Ectodermal cell (in vitro differentiated cells): ENCODE measurements around the gene SLC35F2.

Experiments used
- H3K27ac ChIP-seq: 2 replicates; pipeline ENCODE4 v1.7.0; 2013; ENCODE audit warnings: mild to moderate bottlenecking, low read depth, low read length; ENCODE audit not compliant: insufficient read depth, poor library complexity, severe bottlenecking
- H3K27me3 ChIP-seq: 2 replicates; pipeline ENCODE4 v1.7.0; 2013; ENCODE audit warnings: mild to moderate bottlenecking, low read length; ENCODE audit not compliant: insufficient read depth, control insufficient read depth, poor library complexity, severe bottlenecking
- H3K36me3 ChIP-seq: one replicate; pipeline ENCODE4 v1.7.0; 2013; ENCODE audit warnings: low read length; ENCODE audit not compliant: control insufficient read depth, insufficient read depth
- H3K4me1 ChIP-seq: one replicate; pipeline ENCODE4 v1.7.0; 2013; ENCODE audit warnings: low read length; ENCODE audit not compliant: control insufficient read depth, insufficient read depth
- H3K4me3 ChIP-seq: 2 replicates; pipeline ENCODE4 v1.7.0; 2013; ENCODE audit warnings: low read depth, low read length, control low read depth; ENCODE audit not compliant: insufficient read depth
- H3K9me3 ChIP-seq: 2 replicates; pipeline ENCODE4 v1.7.0; 2013; ENCODE audit warnings: mild to moderate bottlenecking, low read length, moderate library complexity; ENCODE audit not compliant: control insufficient read depth
- WGBS, 2 experiments: methylation state at CpG; one replicate each; pipeline ENCODE4 v1.1.7; 2013; ENCODE audit warnings: missing lambda C conversion rate in 2 of 2; 5-methylcytosine and 5-hydroxymethylcytosine counted together

SLC35F2 gene

DNA sequence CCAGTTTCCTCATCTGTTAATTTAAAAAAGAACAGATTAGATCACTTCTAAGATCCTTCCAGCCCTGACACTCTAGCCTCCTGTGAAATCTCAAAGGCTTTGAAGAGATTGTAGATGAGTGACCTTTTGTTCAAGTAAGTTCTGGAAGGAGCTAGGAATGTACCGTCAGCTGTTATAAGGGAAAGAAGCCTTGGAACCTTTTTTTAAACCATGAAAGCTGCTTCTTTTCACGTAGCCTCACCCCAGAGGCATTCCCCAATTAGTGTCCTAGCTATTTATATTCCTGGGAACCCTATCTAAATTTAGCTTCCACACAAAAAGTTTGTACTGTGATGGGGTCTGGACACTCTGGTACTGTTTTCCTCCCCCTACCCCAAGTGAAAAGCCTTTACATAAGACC is 111.0 kb downstream of the SLC35F2 start:
- Histone ChIP-seq H3K36me3 (no peaks in the 10 kb centered on the region), H3K4me1 (peaks cover 2% of the 10 kb centered on the region), H3K4me3 (no peak overlapping the region), H3K27ac (no peak overlapping the region), H3K27me3 (no peaks in the 10 kb centered on the region), H3K9me3 (no peaks in the 10 kb centered on the region)
- WGBS, 2 experiments, result 63 to 68% methylated on average over 2 of the region's 2 CpGs

GRCh38 chr11:107744736-107745135 is 113.9 kb downstream of the SLC35F2 start:
- peaks cover 2% of the 10 kb centered on the region for H3K4me1 ChIP-seq
- H3K9me3 ChIP-seq, result no peaks in the 10 kb centered on the region
- no peaks in the 10 kb centered on the region for H3K27me3 ChIP-seq
- no peak overlapping the region for H3K27ac ChIP-seq
- WGBS, 2 experiments, result 74 to 82% methylated on average over 3 of the region's 3 CpGs
- H3K4me3 ChIP-seq, result no peak overlapping the region
- H3K36me3 ChIP-seq, result no peaks in the 10 kb centered on the region

DNA sequence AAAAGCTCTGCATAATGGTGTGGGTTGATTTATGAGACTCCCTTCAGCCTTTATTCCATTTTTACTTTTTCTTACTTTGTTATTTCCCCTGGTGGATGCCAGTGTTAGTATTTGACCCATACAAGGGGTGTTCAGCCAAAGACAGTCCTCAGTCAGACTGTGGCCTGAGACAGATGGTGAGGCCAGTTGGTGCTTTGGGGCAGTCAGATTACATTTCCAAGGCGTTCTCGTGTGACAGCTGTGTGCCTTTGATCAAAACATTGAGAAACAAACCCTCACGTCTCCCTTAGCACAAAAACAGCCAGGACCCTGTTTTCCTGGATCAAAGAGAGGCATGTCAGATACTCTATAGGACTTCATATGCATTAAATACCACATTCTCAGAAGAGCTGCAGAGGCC is 115.4 kb downstream of the SLC35F2 start:
- no peak overlapping the region for H3K4me3 ChIP-seq
- no peak overlapping the region for H3K27ac ChIP-seq
- no peaks in the 10 kb centered on the region for H3K36me3 ChIP-seq
- peaks cover 2% of the 10 kb centered on the region for H3K4me1 ChIP-seq
- 54 to 67% methylated on average over 3 of the region's 3 CpGs for WGBS, 2 experiments
- H3K27me3 ChIP-seq, result no peaks in the 10 kb centered on the region
- no peaks in the 10 kb centered on the region for H3K9me3 ChIP-seq

DNA sequence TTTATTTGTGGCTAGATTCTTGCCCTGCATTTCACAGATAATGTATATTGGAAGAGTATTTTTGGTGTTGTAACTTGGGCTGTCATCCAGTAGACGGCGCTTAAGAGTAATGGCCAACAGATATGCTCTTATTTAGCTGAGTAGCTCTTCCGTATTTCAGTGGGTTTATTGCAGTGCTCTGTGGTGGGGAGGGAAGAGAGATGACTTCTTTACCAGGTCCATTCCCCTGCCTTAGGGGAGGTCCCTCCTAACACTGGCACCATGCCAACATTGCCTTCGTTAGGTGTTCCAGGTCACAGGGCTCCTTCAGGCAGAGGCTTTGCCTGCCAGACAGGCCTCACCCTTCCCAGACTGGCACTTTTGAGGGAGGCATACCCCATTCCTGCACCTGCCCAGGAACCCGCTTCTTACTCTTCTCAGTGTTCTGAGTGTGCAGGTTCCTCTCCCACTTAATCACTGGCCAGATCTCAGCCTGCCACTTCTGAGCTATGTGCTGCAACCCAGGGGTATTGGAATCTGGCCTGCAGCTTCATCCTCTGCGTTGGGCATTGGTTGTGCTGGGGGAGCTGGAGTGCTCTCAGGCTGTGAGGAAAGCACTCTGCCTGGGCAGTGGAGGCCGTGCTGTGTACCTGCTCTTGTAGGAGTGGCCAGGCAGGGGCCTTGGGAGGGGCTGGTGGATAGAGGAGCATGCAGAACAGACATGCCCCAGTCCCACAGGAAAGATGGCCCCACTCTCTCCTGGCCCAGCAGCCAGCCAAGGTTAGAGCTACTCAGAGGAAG is 117.4 kb downstream of the SLC35F2 start:
- Histone ChIP-seq H3K4me3 (no peak overlapping the region), H3K9me3 (no peaks in the 10 kb centered on the region), H3K36me3 (no peaks in the 10 kb centered on the region), H3K4me1 (peaks cover 2% of the 10 kb centered on the region), H3K27me3 (no peaks in the 10 kb centered on the region), H3K27ac (no peak overlapping the region)
- 63 to 65% methylated on average over 7 of the region's 7 CpGs for WGBS, 2 experiments
